ENCODE measurements around the gene LGALS7. TPM values are rescaled to one million over a fixed set of nuclear protein-coding genes. Genes with fewer than 3 reads are reported as not detected.

LGALS7 gene
- not detected in 2 replicates for total RNA-seq

GRCh38 chr19:38773469-38774177 is at the start of gene LGALS7:
Gene LGALS7 (minus strand): TSS chr19:38773517. CDS start chr19:38773492, 25 bp downstream.

GRCh38 chr19:38812841-38813320 is 39.6 kb upstream of the LGALS7 start, which contains the start of gene LGALS4:
Gene LGALS4 (minus strand): TSS chr19:38812945. CDS start chr19:38812886, 59 bp downstream.

GRCh38 chr19:38788478-38789243 is 15.3 kb upstream of the LGALS7 start, which contains the start of gene LGALS7B:
Gene LGALS7B (plus strand): TSS chr19:38789200. CDS start chr19:38789227, 27 bp downstream.

GRCh38 chr19:38744298-38744681 is 29.0 kb downstream of the LGALS7 start, which contains the start of gene CAPN12:
Gene CAPN12 (minus strand): TSS chr19:38744474. CDS start chr19:38744165, 309 bp downstream.

Small RNAs within 50 kb of the gene (small RNA-seq; reads per million reads assigned to genes)
- gene RNU6-140P = not detected

Other genes with a start within 250 kb of the LGALS7 start
- gene MAP4K1, start 155.6 kb downstream of the LGALS7 start, total RNA-seq = 0.19 and 0.33 TPM in 2 replicates
- 369 and 446 TPM in 2 replicates for gene EIF3K, start 154.3 kb downstream of the LGALS7 start, total RNA-seq
- 464 and 474 TPM in 2 replicates for gene ACTN4, start 125.9 kb downstream of the LGALS7 start, total RNA-seq
- gene CAPN12, start 29.0 kb downstream of the LGALS7 start, total RNA-seq = not detected in 2 replicates
- gene LGALS7B, start 15.7 kb upstream of the LGALS7 start, total RNA-seq = not detected in 2 replicates
- gene LGALS4, start 39.4 kb upstream of the LGALS7 start, total RNA-seq = 0.33 TPM in 1 of 2 replicates, not detected in the other
- gene ECH1, start 58.3 kb upstream of the LGALS7 start, total RNA-seq = 29.2 and 45.4 TPM in 2 replicates
- 289 and 397 TPM in 2 replicates for gene HNRNPL, start 76.5 kb upstream of the LGALS7 start, total RNA-seq
- 7.8 and 14.0 TPM in 2 replicates for gene RINL, start 104.8 kb upstream of the LGALS7 start, total RNA-seq
- 72.7 and 83.9 TPM in 2 replicates for gene SIRT2, start 126.1 kb upstream of the LGALS7 start, total RNA-seq
- 14.0 and 14.7 TPM in 2 replicates for gene NFKBIB, start 126.5 kb upstream of the LGALS7 start, total RNA-seq
- not detected in 2 replicates for gene CCER2, start 138.7 kb upstream of the LGALS7 start, total RNA-seq
- gene SARS2, start 157.2 kb upstream of the LGALS7 start, total RNA-seq = 29.7 and 31.1 TPM in 2 replicates
- gene MRPS12, start 157.4 kb upstream of the LGALS7 start, total RNA-seq = 39.2 and 42.1 TPM in 2 replicates
- gene FBXO17, start 202.2 kb upstream of the LGALS7 start, total RNA-seq = 15.7 and 17.6 TPM in 2 replicates